CD14-positive monocyte (primary cell): ENCODE measurements around the gene CENPT. TPM values are rescaled to one million over a fixed set of nuclear protein-coding genes. Genes with fewer than 3 reads are reported as not detected.

Experiments
- DNase-seq, 3 donors: peaks; one replicate each; pipeline ENCODE4 v3.0.0-alpha.2; 2011 to 2022
- H2AFZ ChIP-seq: 2 replicates; pipeline ENCODE4 v1.6.0; 2012; ENCODE audit warnings: mild to moderate bottlenecking, low read depth, low read length, inconsistent platforms; ENCODE audit not compliant: insufficient read depth, poor library complexity, severe bottlenecking
- H3K27ac ChIP-seq, 2 donors: 1 replicate in 1 of 2; 2 replicates in 1 of 2; pipeline ENCODE4 v1.5.1; 2012 to 2013; ENCODE audit warnings: low read length in 2 of 2, control low read depth in 1 of 2, inconsistent platforms in 1 of 2, low read depth in 1 of 2, mild to moderate bottlenecking in 1 of 2
- H3K27me3 ChIP-seq, 2 donors: one replicate each; pipeline versions ENCODE4 v1.6.0 to v1.6.1; 2011 to 2013; ENCODE audit warnings: low read length in 2 of 2; ENCODE audit not compliant: control insufficient read depth in 2 of 2, insufficient read depth in 2 of 2
- H3K36me3 ChIP-seq, 2 donors: replicated peaks in 1 of 2; 1 replicate in 1 of 2; 2 replicates in 1 of 2; pipeline versions ENCODE4 v1.5.1 to v1.6.1; 2012 to 2013; ENCODE audit warnings: low read length in 2 of 2, control low read depth in 1 of 2, inconsistent platforms in 1 of 2, mild to moderate bottlenecking in 1 of 2; ENCODE audit not compliant: insufficient read depth in 2 of 2, control insufficient read depth in 1 of 2
- H3K4me1 ChIP-seq, 2 donors: 1 replicate in 1 of 2; 2 replicates in 1 of 2; pipeline versions ENCODE4 v1.5.1 to v1.6.1; 2012 to 2013; ENCODE audit warnings: low read length in 2 of 2, control low read depth in 1 of 2, inconsistent platforms in 1 of 2, mild to moderate bottlenecking in 1 of 2, moderate library complexity in 1 of 2; ENCODE audit not compliant: insufficient read depth in 2 of 2, control insufficient read depth in 1 of 2
- H3K4me2 ChIP-seq: replicated peaks from 2 replicates; pipeline ENCODE3; 2012; ENCODE audit warnings: low read length, moderate library complexity, mild to moderate bottlenecking; ENCODE audit not compliant: poor library complexity, severe bottlenecking; ENCODE audit errors: extremely low read depth
- H3K4me3 ChIP-seq, 3 experiments: fragments of 200-600 bp in 1 of 3; sonication (generic) in 1 of 3; replicated peaks in 1 of 3; 1 replicate in 2 of 3; 2 replicates in 1 of 3; pipeline ENCODE4 v1.5.1; 2011 to 2013; ENCODE audit warnings: low read length in 3 of 3, mild to moderate bottlenecking in 3 of 3, control low read depth in 2 of 3, low read depth in 2 of 3, inconsistent platforms in 1 of 3, moderate library complexity in 1 of 3
- H3K79me2 ChIP-seq: 2 replicates; pipeline ENCODE4 v1.6.0; 2012; ENCODE audit warnings: mild to moderate bottlenecking, control low read depth, inconsistent platforms, low read length, moderate library complexity; ENCODE audit not compliant: insufficient read depth
- H3K9ac ChIP-seq: 2 replicates; pipeline ENCODE4 v1.6.0; 2017; ENCODE audit warnings: low read length, mild to moderate bottlenecking; ENCODE audit not compliant: insufficient read depth, poor library complexity, severe bottlenecking
- H3K9me3 ChIP-seq, 2 donors: replicated peaks in 1 of 2; 1 replicate in 1 of 2; 2 replicates in 1 of 2; pipeline versions ENCODE4 v1.5.1 to v1.6.1; 2012 to 2013; ENCODE audit warnings: low read length in 2 of 2, control low read depth in 1 of 2; ENCODE audit not compliant: control insufficient read depth in 1 of 2, insufficient read depth in 1 of 2
- H4K20me1 ChIP-seq: 2 replicates; pipeline ENCODE4 v1.6.0; 2012; ENCODE audit warnings: mild to moderate bottlenecking, low read length, control low read depth, moderate library complexity; ENCODE audit not compliant: insufficient read depth
- H3K27ac Mint-ChIP-seq, 7 donors: one replicate each; pipeline ENCODE4 v1.8.0; 2020; ENCODE audit warnings: mild to moderate bottlenecking in 7 of 7, mixed read lengths in 7 of 7, moderate library complexity in 6 of 7, inconsistent platforms in 2 of 7
- H3K27me3 Mint-ChIP-seq, 3 donors: one replicate each; pipeline ENCODE4 v1.8.0; 2021 to 2022; ENCODE audit warnings: low read depth in 3 of 3, mild to moderate bottlenecking in 3 of 3, mixed read lengths in 3 of 3, moderate library complexity in 3 of 3, inconsistent platforms in 1 of 3
- H3K36me3 Mint-ChIP-seq, 2 donors: one replicate each; pipeline ENCODE4 v1.8.0; 2020; ENCODE audit warnings: mixed read lengths in 2 of 2, inconsistent platforms in 1 of 2, mild to moderate bottlenecking in 1 of 2
- H3K4me1 Mint-ChIP-seq: one replicate; pipeline ENCODE4 v1.8.0; 2020; ENCODE audit warnings: mild to moderate bottlenecking, mixed read lengths
- H3K4me3 Mint-ChIP-seq, 2 donors: one replicate each; pipeline ENCODE4 v1.8.0; 2020; ENCODE audit warnings: mild to moderate bottlenecking in 2 of 2, mixed read lengths in 2 of 2, moderate library complexity in 1 of 2
- H3K9me3 Mint-ChIP-seq, 7 donors: one replicate each; pipeline ENCODE4 v1.8.0; 2020 to 2022; ENCODE audit warnings: mixed read lengths in 7 of 7, mild to moderate bottlenecking in 6 of 7, moderate library complexity in 6 of 7, inconsistent platforms in 2 of 7
- CTCF ChIP-seq: fragments of 200-600 bp; IDR thresholded peaks from one replicate; pipeline ENCODE4 v1.8.0; 2022; ENCODE audit warnings: antibody characterized with exemption, mild to moderate bottlenecking
- WGBS: methylation state at CpG from one replicate; pipeline ENCODE4 v1.1.5; 2013; ENCODE audit warnings: missing lambda C conversion rate; ENCODE audit not compliant: insufficient coverage; 5-methylcytosine and 5-hydroxymethylcytosine counted together
- intact Hi-C, 2 donors: fragments of 100-400 bp; cut with micrococcal nuclease; formaldehyde crosslinking; loops; one replicate each; pipeline versions ENCODE4 v1.15.0 to v1.15.1; 2023
- polyA plus RNA-seq, 3 donors: library from polyadenylated mRNA; depleted of rRNA in 1 of 3; unstranded in 2 of 3; stranded (reverse) in 1 of 3; fragments of 300-500 nt in 2 of 3; fragments of >200 nt in 1 of 3; fragmentation: Illumina TruSeq in 2 of 3; gene quantifications; 1 replicate in 2 of 3; 2 replicates in 1 of 3; pipeline ENCODE4 v1.2.3, GENCODE V29; 2012 to 2021

The CENPT gene
- polyA plus RNA-seq, 3 donors: 8.3 to 120 (median 12.4) TPM

- Mint-ChIP-seq H3K27me3 (peaks cover 0 to 1% (median 0%) of the 10 kb centered on the region in 3 donors), H3K9me3 (peaks cover 0 to 2% (median 0%) of the 10 kb centered on the region in 7 donors), H3K36me3 (peaks cover 35 to 59% of the 10 kb centered on the region in 2 donors), H3K4me1 (peaks cover 29% of the 10 kb centered on the region), H3K27ac (peak overlapping the region in 1 of 7 donors; percentile 66), H3K4me3 (no peak overlapping the region)
- DNase-seq: no peak
- no peak overlapping the region for H2AFZ ChIP-seq
- WGBS: 100% methylated on average over 4 of the region's 7 CpGs
- no peak overlapping the region for H3K4me2 ChIP-seq
- H3K9me3 ChIP-seq: no peaks in the 10 kb centered on the region
- no peak overlapping the region for H3K4me3 ChIP-seq
- H3K27ac ChIP-seq: peak overlapping the region in 1 of 2 donors; percentile 15
- H3K79me2 ChIP-seq: peaks cover 21% of the 10 kb centered on the region
- peaks cover 31 to 71% of the 10 kb centered on the region in 2 donors for H3K36me3 ChIP-seq
- peaks cover 30% of the 10 kb centered on the region in 2 donors for H3K4me1 ChIP-seq
- intact Hi-C loops: loop anchor here in 1 of 2 donors (5.0 to 10.0 kb wide), 2 partner anchors 37 to 65 kb away; partner anchors contain the start of genes CTRL and PSMB10
- peaks cover 14% of the 10 kb centered on the region for H4K20me1 ChIP-seq
- H3K27me3 ChIP-seq: no peaks in the 10 kb centered on the region
- no peak for TF ChIP-seq CTCF
- no peak overlapping the region for H3K9ac ChIP-seq
Observed at GRCh38 chr16:67869653-67870052, 22.2 kb upstream of the CENPT start.

- Mint-ChIP-seq H3K4me1 (peaks cover 15% of the 10 kb centered on the region), H3K27me3 (peaks cover 0 to 1% (median 0%) of the 10 kb centered on the region in 3 donors), H3K36me3 (peaks cover 38 to 59% of the 10 kb centered on the region in 2 donors), H3K27ac (no peak overlapping the region), H3K9me3 (peaks cover 0 to 2% (median 0%) of the 10 kb centered on the region in 7 donors), H3K4me3 (no peak overlapping the region)
- Histone ChIP-seq H3K27me3 (no peaks in the 10 kb centered on the region), H3K79me2 (peaks cover 16% of the 10 kb centered on the region), H3K36me3 (peaks cover 31 to 72% of the 10 kb centered on the region in 2 donors), H3K9me3 (no peaks in the 10 kb centered on the region), H3K4me1 (peaks cover 16 to 17% of the 10 kb centered on the region in 2 donors), H3K4me3 (no peak overlapping the region), H3K27ac (no peak overlapping the region), H4K20me1 (peaks cover 6% of the 10 kb centered on the region), H3K9ac (no peak overlapping the region), H2AFZ (no peak overlapping the region), H3K4me2 (no peak overlapping the region)
- no peak for TF ChIP-seq CTCF
- DNase-seq: no peak
- 94% methylated on average over 3 of the region's 6 CpGs for WGBS
- intact Hi-C loops: no loop called here
Observed at GRCh38 chr16:67868290-67868689, 20.8 kb upstream of the CENPT start.
